GM12891 (cell line): ENCODE data around the gene CDH22.

Experiments used
- PAX5 ChIP-seq: IDR thresholded peaks from 2 replicates; pipeline ENCODE4 v1.6.1; 2011; ENCODE audit warnings: low read length, moderate library complexity, mild to moderate bottlenecking; ENCODE audit not compliant: insufficient read depth, severe bottlenecking
- POLR2A ChIP-seq: IDR thresholded peaks from 2 replicates; pipeline ENCODE4 v1.6.1; 2011; ENCODE audit warnings: low read depth, low read length, control low read depth
- POLR2AphosphoS5 ChIP-seq: IDR thresholded peaks from 2 replicates; pipeline ENCODE4 v1.6.1; 2011; ENCODE audit warnings: low read depth, low read length, control low read depth
- SPI1 ChIP-seq: IDR thresholded peaks from 2 replicates; pipeline ENCODE4 v1.6.1; 2011; ENCODE audit warnings: low read depth, low read length, control low read depth
- TAF1 ChIP-seq: IDR thresholded peaks from 2 replicates; pipeline ENCODE4 v1.6.1; 2011; ENCODE audit warnings: low read depth, low read length, control low read depth

- TF ChIP-seq PAX5 (no peak), POLR2A (no peak), POLR2AphosphoS5 (no peak), TAF1 (no peak), SPI1 (no peak)
Observed at GRCh38 chr20:46256293-46256692, 52.0 kb downstream of the CDH22 start.
